Measurements from ENCODE around the gene CYB561.

- no peak for TF ChIP-seq POLR2AphosphoS5 (IDR thresholded peaks at IDR 0.05; ENCODE audit: low read depth, low read length)
- no peak for TF ChIP-seq REST (IDR thresholded peaks at IDR 0.05; ENCODE audit: insufficient read depth in 1 of 2, low read depth in 2 of 2, low read length in 2 of 2)
- TF ChIP-seq TAF1 (IDR thresholded peaks at IDR 0.05; ENCODE audit: borderline replicate concordance, insufficient read depth, low read length) = no peak
Measured at GRCh38 chr17:63455417-63455816, 9.3 kb upstream of the CYB561 start.
